Smooth muscle cell (in vitro differentiated cells): ENCODE data around the gene TBXAS1. TPM values are rescaled to one million over a fixed set of nuclear protein-coding genes. Genes with fewer than 3 reads are reported as not detected.
A peak's percentile ranks its signal among the peaks of the same experiment; 100 is the strongest.

Experiments used
- DNase-seq: peaks from one replicate; lab custom pipeline; 2025; ENCODE audit not compliant: unreplicated experiment; lab: John Stamatoyannopoulos, UW
- H2AFZ ChIP-seq: fragments of 200-600 bp; sonication (generic); 2 replicates; pipeline ENCODE4 v1.6.0; 2016; ENCODE audit warnings: antibody characterized with exemption, low read depth, mild to moderate bottlenecking
- H3F3A ChIP-seq: fragments of 200-600 bp; sonication (generic); 2 replicates; pipeline ENCODE4 v1.6.0; 2017; ENCODE audit warnings: antibody characterized with exemption, low read depth
- H3K27ac ChIP-seq: fragments of 200-600 bp; sonication (generic); 2 replicates; pipeline ENCODE4 v1.5.1; 2016; ENCODE audit warnings: low read depth, mild to moderate bottlenecking
- H3K27me3 ChIP-seq: fragments of 200-600 bp; sonication (generic); 2 replicates; pipeline ENCODE4 v1.6.1; 2016; ENCODE audit warnings: low read depth, mild to moderate bottlenecking
- H3K36me3 ChIP-seq: fragments of 200-600 bp; sonication (generic); 2 replicates; pipeline ENCODE4 v1.5.1; 2016; ENCODE audit warnings: low read depth
- H3K4me1 ChIP-seq: fragments of 200-600 bp; sonication (generic); 2 replicates; pipeline ENCODE4 v1.5.1; 2016; ENCODE audit warnings: low read depth
- H3K4me2 ChIP-seq: fragments of 200-600 bp; sonication (generic); 2 replicates; pipeline ENCODE4 v1.6.0; 2016; ENCODE audit warnings: mild to moderate bottlenecking
- H3K4me3 ChIP-seq: fragments of 200-600 bp; sonication (generic); 2 replicates; pipeline ENCODE4 v1.5.1; 2016; ENCODE audit warnings: mild to moderate bottlenecking
- H3K79me2 ChIP-seq: fragments of 200-600 bp; sonication (generic); 2 replicates; pipeline ENCODE4 v1.6.0; 2016; ENCODE audit warnings: low read depth, mild to moderate bottlenecking
- H3K9ac ChIP-seq: fragments of 200-600 bp; sonication (generic); 2 replicates; pipeline ENCODE4 v1.6.0; 2016; ENCODE audit warnings: low read depth
- H3K9me3 ChIP-seq: fragments of 200-600 bp; sonication (generic); replicated peaks from 2 replicates; pipeline ENCODE4 v1.5.1; 2016; ENCODE audit warnings: low read depth
- H4K20me1 ChIP-seq: fragments of 200-600 bp; sonication (generic); 2 replicates; pipeline ENCODE4 v1.6.0; 2016; ENCODE audit warnings: low read depth
- CTCF ChIP-seq: fragments of 200-600 bp; sonication (generic); IDR thresholded peaks from 2 replicates; pipeline ENCODE4 v1.5.1; 2017; ENCODE audit warnings: borderline replicate concordance, mild to moderate bottlenecking, antibody characterized with exemption; ENCODE audit not compliant: insufficient read depth, poor library complexity, severe bottlenecking
- WGBS: methylation state at CpG from one replicate; pipeline ENCODE4 v1.1.7; 2016; ENCODE audit warnings: low lambda C conversion rate; 5-methylcytosine and 5-hydroxymethylcytosine counted together
- polyA plus RNA-seq: library from polyadenylated mRNA; unstranded; fragments of >200 nt; fragmentation: Nextera tagmentation; extraction: Ambion mirVana; gene quantifications from 2 replicates; pipeline ENCODE4 v1.2.1, GENCODE V29; 2016
- total RNA-seq: library from RNA; depleted of rRNA; stranded (reverse); fragments of >200 nt; gene quantifications from 2 replicates; pipeline ENCODE4 v1.2.3, GENCODE V29; 2014

TBXAS1 gene
- total and polyA plus RNA-seq, 2 experiments from 2014 or later, result 0.51 TPM; not detected in 1

- no peaks in the 10 kb centered on the region for H3K36me3 ChIP-seq
- H3K9me3 ChIP-seq, result no peaks in the 10 kb centered on the region
- no peak overlapping the region for H3K4me3 ChIP-seq
- H3K9ac ChIP-seq, result no peak overlapping the region
- H3K27ac ChIP-seq, result peak overlapping the region; percentile 4
- no peaks in the 10 kb centered on the region for H3K79me2 ChIP-seq
- H3K27me3 ChIP-seq, result no peaks in the 10 kb centered on the region
- no peak overlapping the region for H2AFZ ChIP-seq
- peak; percentile 3 for DNase-seq
- H4K20me1 ChIP-seq, result no peaks in the 10 kb centered on the region
- WGBS, result 30% methylated on average over 9 of the region's 9 CpGs
- peak overlapping the region; percentile 40 for H3K4me2 ChIP-seq
- H3K4me1 ChIP-seq, result no peaks in the 10 kb centered on the region
- no peak for TF ChIP-seq CTCF
- H3F3A ChIP-seq, result peaks cover 7% of the 10 kb centered on the region
These were observed 3.3 kb upstream of the TBXAS1 start for GRCh38 chr7:139825666-139826290.

DNA sequence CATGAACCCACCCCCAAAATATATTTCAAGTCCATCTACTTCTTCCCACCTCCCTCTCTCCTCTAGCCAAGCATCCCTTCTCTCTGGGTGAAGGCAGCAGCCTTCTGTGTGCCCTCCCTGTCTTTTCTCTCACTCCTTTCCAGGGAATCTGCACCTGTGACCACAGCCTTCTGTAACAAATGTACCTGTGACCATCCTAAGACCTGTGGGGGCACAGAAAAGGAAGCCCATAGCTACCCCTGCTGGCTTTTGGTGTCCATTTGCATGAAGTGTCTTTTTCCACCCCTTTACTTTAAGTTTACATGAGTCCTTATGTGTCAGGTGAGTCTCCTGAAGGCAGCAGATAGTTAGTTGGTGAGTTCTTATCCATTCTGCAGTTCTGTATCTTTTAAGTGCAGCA, 2.0 kb upstream of the TBXAS1 start:
- no peak for TF ChIP-seq CTCF
- H4K20me1 ChIP-seq, result no peaks in the 10 kb centered on the region
- no peak overlapping the region for H3K4me2 ChIP-seq
- no peak overlapping the region for H2AFZ ChIP-seq
- no peak overlapping the region for H3K27ac ChIP-seq
- peaks cover 7% of the 10 kb centered on the region for H3F3A ChIP-seq
- no peaks in the 10 kb centered on the region for H3K4me1 ChIP-seq
- no peaks in the 10 kb centered on the region for H3K27me3 ChIP-seq
- H3K36me3 ChIP-seq, result no peaks in the 10 kb centered on the region
- no peak overlapping the region for H3K9ac ChIP-seq
- no peaks in the 10 kb centered on the region for H3K79me2 ChIP-seq
- no peak for DNase-seq
- no peak overlapping the region for H3K4me3 ChIP-seq
- H3K9me3 ChIP-seq, result no peaks in the 10 kb centered on the region

DNA sequence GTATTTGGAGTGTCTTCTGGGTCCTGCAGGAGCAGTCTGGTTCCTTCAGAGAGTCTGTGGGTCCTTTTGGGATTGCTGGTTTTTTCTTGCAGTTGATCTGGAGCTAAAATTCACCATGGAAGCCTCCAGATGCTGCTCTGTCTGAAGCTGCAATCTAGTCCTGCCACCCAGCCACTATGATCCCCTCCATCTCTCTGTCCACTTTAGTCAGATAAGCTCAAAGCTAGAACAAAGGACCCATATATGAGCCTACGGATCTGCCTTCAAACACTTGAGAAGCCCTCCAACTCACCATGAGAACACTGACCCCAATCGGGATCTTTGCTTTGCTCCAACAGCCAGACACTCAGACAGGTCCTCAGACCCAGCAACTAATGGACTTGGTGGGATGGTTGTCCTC, 618 bp upstream of the TBXAS1 start:
- Histone ChIP-seq H3K27ac (no peak overlapping the region), H3K9ac (no peak overlapping the region), H2AFZ (no peak overlapping the region), H3K27me3 (no peaks in the 10 kb centered on the region), H3K4me3 (no peak overlapping the region), H3K4me1 (no peaks in the 10 kb centered on the region), H3K9me3 (no peaks in the 10 kb centered on the region), H3K4me2 (no peak overlapping the region), H3K79me2 (no peaks in the 10 kb centered on the region), H3F3A (peaks cover 7% of the 10 kb centered on the region), H4K20me1 (no peaks in the 10 kb centered on the region), H3K36me3 (no peaks in the 10 kb centered on the region)
- TF ChIP-seq CTCF, result no peak
- no peak for DNase-seq
- WGBS, result 76% methylated on average over 2 of the region's 2 CpGs

GRCh38 chr7:139829775-139830117, 682 bp downstream of the TBXAS1 start:
- no peaks in the 10 kb centered on the region for H4K20me1 ChIP-seq
- peak overlapping the region; percentile 1 for H3K4me3 ChIP-seq
- H3K27me3 ChIP-seq, result no peaks in the 10 kb centered on the region
- no peaks in the 10 kb centered on the region for H3K36me3 ChIP-seq
- DNase-seq, result no peak
- no peak for TF ChIP-seq CTCF
- H3K9me3 ChIP-seq, result no peaks in the 10 kb centered on the region
- no peak overlapping the region for H2AFZ ChIP-seq
- 54% methylated on average over 3 of the region's 3 CpGs for WGBS
- H3K79me2 ChIP-seq, result no peaks in the 10 kb centered on the region
- H3K9ac ChIP-seq, result no peak overlapping the region
- H3K4me1 ChIP-seq, result no peaks in the 10 kb centered on the region
- H3K4me2 ChIP-seq, result peak overlapping the region; percentile 4
- peak overlapping the region; percentile 37 for H3K27ac ChIP-seq
- H3F3A ChIP-seq, result peaks cover 7% of the 10 kb centered on the region
